Naive thymus-derived CD8-positive, alpha-beta T cell (primary cell): ENCODE measurements around the gene SMYD3. TPM values are rescaled to one million over a fixed set of nuclear protein-coding genes. Genes with fewer than 3 reads are reported as not detected.
"Not testable (repeated sequence)": the region's sequence is repeated elsewhere in the genome, so short reads cannot be mapped to it uniquely, and the experiment has no call there.

Source experiments
- ATAC-seq, 2 donors: fragments of 150-1000 bp; cut with Tn5 transposase in 1 of 2; sonication (Bioruptor Pico), chemical (Tn5 transposase) in 1 of 2; 1 replicate in 1 of 2; 2 replicates in 1 of 2; pipeline ENCODE4 v1.10.0; 2021; ENCODE audit warnings: mild to moderate bottlenecking in 2 of 2, moderate library complexity in 2 of 2
- POLR2A ChIA-PET: fragments of 350-600 bp; sonication (Branson Sonifier 250); formaldehyde crosslinking; loops from one replicate; lab custom pipeline; 2021; ENCODE audit warnings: antibody characterized with exemption; lab: Charles Lee
- DNase-seq, 10 donors: peaks; one replicate each; pipeline versions ENCODE4 v3.0.0 to v3.0.0-alpha.2; 2020 to 2022
- H3K27ac Mint-ChIP-seq, 10 donors: one replicate each; pipeline ENCODE4 v1.8.0; 2020 to 2022; ENCODE audit warnings: mild to moderate bottlenecking in 10 of 10, mixed read lengths in 10 of 10, moderate library complexity in 4 of 10, inconsistent platforms in 1 of 10
- H3K27me3 Mint-ChIP-seq, 5 donors: one replicate each; pipeline ENCODE4 v1.8.0; 2021 to 2022; ENCODE audit warnings: mixed read lengths in 5 of 5
- H3K36me3 Mint-ChIP-seq, 3 donors: one replicate each; pipeline ENCODE4 v1.8.0; 2020 to 2022; ENCODE audit warnings: mixed read lengths in 3 of 3, mild to moderate bottlenecking in 2 of 3, inconsistent platforms in 1 of 3
- H3K4me1 Mint-ChIP-seq, 4 donors: one replicate each; pipeline ENCODE4 v1.8.0; 2021 to 2022; ENCODE audit warnings: mixed read lengths in 4 of 4
- H3K4me3 Mint-ChIP-seq, 10 donors: one replicate each; pipeline ENCODE4 v1.8.0; 2020 to 2022; ENCODE audit warnings: mild to moderate bottlenecking in 10 of 10, mixed read lengths in 10 of 10, moderate library complexity in 6 of 10, inconsistent platforms in 1 of 10
- H3K9me3 Mint-ChIP-seq, 9 donors: one replicate each; pipeline ENCODE4 v1.8.0; 2020 to 2022; ENCODE audit warnings: mixed read lengths in 9 of 9, mild to moderate bottlenecking in 3 of 9, inconsistent platforms in 1 of 9, moderate library complexity in 1 of 9
- polyA plus RNA-seq, 3 donors: library from polyadenylated mRNA; unstranded; fragments of 300-500 nt; fragmentation: Illumina TruSeq; gene quantifications; one replicate each; pipeline ENCODE4 v1.2.3, GENCODE V29; 2021
- total RNA-seq, 8 experiments: library from RNA in 2 of 8; stranded (reverse) in 2 of 8; gene quantifications; one replicate each; pipeline ENCODE4 v1.2.3 and lab custom pipeline; 2021 to 2026

SMYD3 gene
- total and polyA plus RNA-seq, 5 experiments from 2014 or later, result 19.1 to 42.1 (median 36.5) TPM

DNA sequence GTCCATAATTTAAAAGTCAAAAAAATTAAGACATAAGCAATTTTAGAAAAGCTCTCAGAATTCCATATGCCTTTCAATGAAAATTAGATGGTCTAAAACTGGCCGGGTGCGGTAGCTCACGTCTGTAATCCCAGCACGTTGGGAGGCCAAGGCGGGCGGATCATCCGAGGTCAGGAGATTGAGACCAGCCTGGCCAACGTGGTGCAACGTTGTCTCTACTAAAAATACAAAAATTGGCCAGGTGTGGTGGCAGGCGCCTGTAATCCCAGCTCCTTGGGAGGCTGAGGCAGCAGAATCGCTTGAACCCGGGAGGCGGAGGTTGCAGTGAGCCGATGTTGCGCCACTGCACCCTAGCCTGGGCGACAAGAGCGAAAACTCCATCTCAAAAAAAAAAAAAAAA, 183.0 kb downstream of the SMYD3 start:
- DNase-seq, H3K27me3 Mint-ChIP-seq, H3K27ac Mint-ChIP-seq, ATAC-seq, POLR2A ChIA-PET, H3K9me3 Mint-ChIP-seq, H3K4me3 Mint-ChIP-seq, H3K4me1 Mint-ChIP-seq: not testable (repeated sequence)
- H3K36me3 Mint-ChIP-seq, result peaks cover 4 to 45% (median 44%) of the 10 kb centered on the region in 3 donors

DNA sequence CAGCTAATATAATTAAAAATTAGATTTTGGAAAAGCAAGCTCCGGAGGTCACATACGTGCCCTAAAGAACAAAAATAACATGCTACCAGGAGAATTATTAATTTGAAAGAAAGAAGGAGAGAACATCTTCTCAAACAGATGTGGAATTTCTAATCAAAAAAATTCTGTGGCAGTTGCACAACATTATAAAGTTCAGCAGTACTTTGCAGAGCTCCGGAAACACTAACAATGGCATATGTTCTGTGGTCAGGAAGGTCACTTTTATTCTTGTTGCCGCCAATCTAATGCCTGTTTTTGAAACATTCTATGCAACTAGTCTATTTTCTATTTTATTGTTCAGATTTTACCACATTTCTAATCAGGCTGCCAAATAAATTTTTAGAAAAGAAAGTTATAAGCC, 186.8 kb downstream of the SMYD3 start:
- H3K4me3 Mint-ChIP-seq, result no peak overlapping the region
- no peaks in the 10 kb centered on the region for H3K9me3 Mint-ChIP-seq
- H3K27me3 Mint-ChIP-seq, result no peaks in the 10 kb centered on the region
- peaks cover 0 to 34% (median 29%) of the 10 kb centered on the region in 3 donors for H3K36me3 Mint-ChIP-seq
- peaks cover 0 to 4% (median under 1%) of the 10 kb centered on the region in 4 donors for H3K4me1 Mint-ChIP-seq
- no peak for DNase-seq
- no peak overlapping the region for H3K27ac Mint-ChIP-seq
- POLR2A ChIA-PET, result no interaction called here
- no peak for ATAC-seq

DNA sequence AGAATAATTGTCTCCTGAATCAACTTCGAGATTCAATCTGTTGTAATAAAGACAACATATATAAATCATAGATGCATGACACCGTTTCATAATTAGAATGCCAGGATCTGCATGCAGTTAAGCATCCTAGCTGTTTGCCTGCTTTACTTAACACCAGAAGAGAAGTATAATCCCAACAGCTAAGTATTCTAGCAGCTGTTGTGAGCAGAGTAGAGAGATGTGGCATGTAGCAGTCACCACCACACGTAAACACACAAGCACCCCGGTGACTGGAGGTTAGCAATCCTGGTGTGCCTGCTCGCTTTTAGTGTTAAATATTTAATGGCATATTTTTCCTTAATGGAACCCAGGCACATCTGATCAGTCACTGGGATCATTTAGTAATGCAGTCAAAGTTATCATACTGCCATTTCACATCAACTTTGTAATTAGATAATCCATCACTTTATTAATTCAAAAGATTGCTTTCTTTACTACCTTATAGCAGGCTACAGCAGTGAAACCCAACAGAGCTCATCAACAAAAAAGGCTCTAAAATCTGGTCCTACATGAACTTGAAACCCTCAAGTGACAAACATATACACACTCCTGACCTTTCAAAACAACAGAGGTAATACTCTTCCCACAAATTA, 187.9 kb downstream of the SMYD3 start:
- peaks cover 0 to 4% (median under 1%) of the 10 kb centered on the region in 4 donors for H3K4me1 Mint-ChIP-seq
- ATAC-seq (no peak), DNase-seq (no peak)
- POLR2A ChIA-PET, result no interaction called here
- H3K27ac Mint-ChIP-seq, result peak overlapping the region in 1 of 10 donors; percentile 46
- H3K9me3 Mint-ChIP-seq, result no peaks in the 10 kb centered on the region
- H3K4me3 Mint-ChIP-seq, result no peak overlapping the region
- no peaks in the 10 kb centered on the region for H3K27me3 Mint-ChIP-seq
- peaks cover 0 to 33% (median 29%) of the 10 kb centered on the region in 3 donors for H3K36me3 Mint-ChIP-seq

DNA sequence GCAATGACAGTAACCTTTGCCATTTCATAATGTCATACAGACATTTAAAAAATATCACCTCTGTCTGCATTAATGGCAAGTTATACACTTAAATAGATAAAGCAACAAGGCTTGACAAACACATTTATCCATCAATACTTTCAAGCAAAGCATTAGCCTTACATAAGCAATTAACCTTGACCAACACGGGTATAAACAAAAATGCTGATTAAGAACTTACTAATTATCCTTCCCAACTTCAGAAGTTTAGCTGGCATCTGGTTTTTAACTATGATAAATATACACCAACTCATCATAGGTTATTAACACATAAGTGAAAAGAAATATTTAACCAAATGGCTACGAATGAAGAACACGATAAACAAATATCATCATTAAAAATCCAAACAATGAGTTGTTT, 188.5 kb downstream of the SMYD3 start:
- ATAC-seq, result no peak

DNA sequence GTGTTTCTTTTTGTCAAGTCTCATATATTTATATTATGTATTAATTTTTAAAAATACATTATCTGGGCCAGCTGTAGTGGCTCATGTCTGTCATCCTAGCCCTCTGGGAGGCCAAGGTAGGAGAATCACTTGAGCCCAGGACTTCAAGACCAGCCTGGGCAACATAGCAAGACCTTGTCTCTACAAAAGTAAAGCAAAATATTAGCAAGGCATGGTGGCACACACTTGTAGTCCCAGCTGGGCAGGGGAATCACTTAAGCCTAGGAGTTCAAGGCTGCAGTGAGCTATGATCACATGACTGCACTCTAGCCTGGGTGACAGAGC, 189.1 kb downstream of the SMYD3 start:
- H3K4me3 Mint-ChIP-seq, result no peak overlapping the region
- no peak overlapping the region for H3K27ac Mint-ChIP-seq
- no peaks in the 10 kb centered on the region for H3K27me3 Mint-ChIP-seq
- H3K36me3 Mint-ChIP-seq, result peaks cover 3 to 24% (median 20%) of the 10 kb centered on the region in 3 donors
- H3K4me1 Mint-ChIP-seq, result peaks cover 0 to 4% (median under 1%) of the 10 kb centered on the region in 4 donors
- no peak for DNase-seq
- no peak for ATAC-seq
- POLR2A ChIA-PET, result no interaction called here
- no peaks in the 10 kb centered on the region for H3K9me3 Mint-ChIP-seq

More for the DNA sequence above, 188.5 kb downstream of the SMYD3 start:
- H3K36me3 Mint-ChIP-seq, result peaks cover 0 to 28% (median 23%) of the 10 kb centered on the region in 3 donors
- POLR2A ChIA-PET, result no interaction called here
- H3K4me1 Mint-ChIP-seq, result peaks cover 0 to 4% (median under 1%) of the 10 kb centered on the region in 4 donors
- no peaks in the 10 kb centered on the region for H3K9me3 Mint-ChIP-seq
- H3K4me3 Mint-ChIP-seq, result no peak overlapping the region
- H3K27ac Mint-ChIP-seq, result no peak overlapping the region
- DNase-seq, result no peak
- no peaks in the 10 kb centered on the region for H3K27me3 Mint-ChIP-seq

DNA sequence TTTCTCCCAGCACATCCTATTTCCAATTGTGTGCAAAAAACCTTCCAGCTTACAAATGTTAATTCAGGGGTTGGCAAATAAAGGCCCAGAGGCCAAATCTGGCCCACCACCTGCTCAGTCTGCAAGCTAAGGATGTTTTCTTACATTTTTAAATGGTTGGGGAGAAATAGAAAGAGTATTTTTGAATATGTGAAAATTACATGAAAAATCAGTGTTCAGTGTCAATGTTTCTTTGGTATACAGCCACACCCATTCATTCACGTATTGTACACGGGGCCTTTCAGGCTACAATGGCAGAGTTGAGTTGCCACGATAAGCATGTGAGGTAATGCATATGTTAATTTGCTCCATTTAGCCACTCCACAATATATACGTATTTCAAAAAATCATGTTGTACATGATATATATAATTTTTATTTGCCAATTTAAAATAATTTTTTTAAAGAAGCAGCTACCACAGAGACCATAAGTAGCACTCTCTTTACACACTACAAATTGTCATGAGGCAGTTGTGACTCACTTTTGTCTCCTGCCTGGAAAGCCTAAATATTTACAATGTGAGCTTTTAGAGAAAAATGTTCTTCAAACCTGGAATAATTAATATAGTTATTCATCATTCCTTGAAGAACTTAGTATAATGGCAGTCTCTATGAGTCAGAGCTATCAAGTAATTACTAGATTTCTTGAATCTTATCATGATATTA, 189.6 kb downstream of the SMYD3 start:
- H3K27me3 Mint-ChIP-seq, result no peaks in the 10 kb centered on the region
- no peaks in the 10 kb centered on the region for H3K9me3 Mint-ChIP-seq
- POLR2A ChIA-PET, result no interaction called here
- H3K4me1 Mint-ChIP-seq, result peaks cover 0 to 4% (median under 1%) of the 10 kb centered on the region in 4 donors
- H3K27ac Mint-ChIP-seq, result no peak overlapping the region
- H3K4me3 Mint-ChIP-seq, result no peak overlapping the region
- no peak for DNase-seq
- H3K36me3 Mint-ChIP-seq, result peaks cover 5 to 19% (median 16%) of the 10 kb centered on the region in 3 donors
- no peak for ATAC-seq

DNA sequence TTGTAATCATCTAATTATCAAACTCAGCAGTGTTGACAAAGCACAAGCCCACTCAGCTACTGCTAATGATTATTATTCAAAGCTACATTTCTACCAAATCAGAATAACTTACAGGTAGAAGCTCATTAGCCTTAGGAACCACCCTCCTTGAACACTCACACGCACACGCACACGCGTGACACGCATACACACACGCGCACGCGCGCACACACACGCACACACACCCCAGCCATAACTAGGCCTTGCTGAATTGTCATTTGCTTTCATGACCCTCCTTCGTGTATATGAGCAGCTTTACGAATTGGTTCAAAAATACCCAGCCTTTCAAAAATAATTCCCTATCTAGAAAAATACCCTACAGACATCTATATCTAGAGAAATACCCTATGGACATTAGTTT, 195.6 kb downstream of the SMYD3 start:
- no peak overlapping the region for H3K4me3 Mint-ChIP-seq
- POLR2A ChIA-PET, result interaction anchor here (0.5 kb wide), 1 partner anchor 219 kb away, joined by 5 read pairs; no protein-coding TSS in a partner anchor
- no peaks in the 10 kb centered on the region for H3K27me3 Mint-ChIP-seq
- no peak for ATAC-seq
- peaks cover 0 to 2% (median 0%) of the 10 kb centered on the region in 9 donors for H3K9me3 Mint-ChIP-seq
- peaks cover 17 to 35% (median 27%) of the 10 kb centered on the region in 3 donors for H3K36me3 Mint-ChIP-seq
- no peak overlapping the region for H3K27ac Mint-ChIP-seq
- peaks cover 0 to 3% (median 0%) of the 10 kb centered on the region in 4 donors for H3K4me1 Mint-ChIP-seq
- no peak for DNase-seq

DNA sequence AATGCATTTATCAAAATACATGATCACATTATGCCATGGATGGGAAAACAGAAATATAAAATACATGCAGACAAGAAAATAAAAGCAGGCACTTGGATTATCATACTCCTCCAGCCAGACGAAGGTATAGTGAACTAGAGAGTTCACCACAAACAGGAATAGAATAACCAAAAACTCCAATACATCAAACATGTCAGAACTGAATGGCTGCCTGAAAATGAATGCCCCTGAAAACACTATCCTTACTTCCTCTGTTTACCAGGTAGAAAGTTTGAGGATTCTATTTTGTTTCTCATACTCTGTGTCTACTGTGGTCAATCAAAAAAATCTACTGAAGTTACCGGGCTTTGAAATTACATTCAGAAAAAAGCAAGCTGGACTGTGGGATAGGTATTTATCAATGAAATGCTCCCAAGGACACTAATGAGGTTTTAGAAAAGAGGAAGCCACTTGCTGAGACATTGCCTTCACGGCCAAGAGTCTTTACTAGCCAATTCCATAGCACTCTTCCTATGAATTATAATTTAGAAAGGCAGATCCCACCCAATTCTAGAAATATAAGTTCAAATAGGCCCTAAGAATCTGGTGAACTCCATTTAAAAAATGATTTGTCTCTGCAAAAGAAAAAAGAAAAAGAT, 197.7 kb downstream of the SMYD3 start:
- Mint-ChIP-seq H3K27ac (peak overlapping the region in 1 of 10 donors; percentile 17), H3K4me3 (no peak overlapping the region), H3K27me3 (no peaks in the 10 kb centered on the region), H3K4me1 (peaks cover 0 to 3% (median 0%) of the 10 kb centered on the region in 4 donors), H3K36me3 (peaks cover 15 to 32% (median 28%) of the 10 kb centered on the region in 3 donors), H3K9me3 (peaks cover 0 to 2% (median 0%) of the 10 kb centered on the region in 9 donors)
- DNase-seq, result no peak
- no peak for ATAC-seq
- POLR2A ChIA-PET, result no interaction called here

DNA sequence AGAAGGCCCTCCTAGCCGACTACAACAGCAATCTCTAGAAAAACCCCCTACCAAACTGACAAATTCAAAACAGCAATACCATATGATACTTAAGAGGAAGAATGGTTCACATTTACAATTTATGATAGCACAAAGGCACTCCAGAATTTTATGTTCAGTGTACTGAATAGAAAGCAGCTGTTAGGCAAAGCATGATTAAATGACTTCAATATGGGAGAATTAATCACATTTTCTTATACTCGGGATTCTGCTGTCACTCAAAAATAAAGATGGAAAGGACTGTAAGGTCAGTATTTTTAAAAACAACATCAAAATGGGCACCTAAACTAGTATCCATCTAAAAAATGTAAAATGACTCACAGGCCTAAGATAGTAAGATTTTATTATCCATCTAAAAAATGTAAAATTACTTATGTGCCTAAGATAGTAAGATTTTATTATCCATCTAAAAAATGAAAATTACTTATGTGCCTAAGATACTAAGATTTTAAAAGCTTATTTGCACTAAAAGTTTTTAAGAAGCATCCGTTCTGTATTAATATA, 198.5 kb downstream of the SMYD3 start:
- peaks cover 0 to 2% (median 0%) of the 10 kb centered on the region in 9 donors for H3K9me3 Mint-ChIP-seq
- ATAC-seq, result no peak
- DNase-seq, result no peak
- H3K27ac Mint-ChIP-seq, result no peak overlapping the region
- POLR2A ChIA-PET, result no interaction called here
- H3K4me3 Mint-ChIP-seq, result no peak overlapping the region
- H3K36me3 Mint-ChIP-seq, result peaks cover 15 to 32% (median 28%) of the 10 kb centered on the region in 3 donors
- no peaks in the 10 kb centered on the region for H3K27me3 Mint-ChIP-seq
- H3K4me1 Mint-ChIP-seq, result peaks cover 0 to 3% (median 0%) of the 10 kb centered on the region in 4 donors

DNA sequence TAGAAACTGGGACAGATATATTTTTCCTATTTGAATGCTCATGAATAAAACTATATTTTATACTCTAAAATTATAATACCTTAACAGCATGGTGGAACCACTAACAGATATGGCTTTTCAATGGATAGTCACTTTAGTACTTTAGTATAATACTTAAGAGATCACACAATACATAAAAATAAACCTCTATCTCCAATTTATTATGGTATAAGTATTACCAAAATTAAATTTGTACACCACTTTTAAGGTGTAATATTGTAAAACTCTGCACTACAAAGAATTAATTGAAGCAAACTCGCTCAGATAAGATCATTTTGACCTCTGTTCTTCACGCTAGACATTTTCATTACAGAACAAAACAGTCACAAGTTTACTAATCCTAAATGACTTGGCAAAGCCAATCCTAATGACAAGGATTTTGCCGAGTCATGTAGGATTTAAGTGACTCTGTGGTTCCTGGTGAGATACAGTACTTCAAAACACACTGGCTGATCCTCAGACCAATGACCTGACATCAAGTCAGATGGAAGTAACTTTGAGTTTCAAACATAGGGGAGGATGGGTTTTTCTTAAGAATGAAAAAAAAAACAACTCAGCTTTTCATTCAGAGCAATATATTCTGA, 200.6 kb downstream of the SMYD3 start:
- ATAC-seq (no peak), DNase-seq (no peak)
- POLR2A ChIA-PET, result no interaction called here
- Mint-ChIP-seq H3K36me3 (peaks cover 8 to 26% (median 13%) of the 10 kb centered on the region in 3 donors), H3K9me3 (peaks cover 0 to 2% (median 0%) of the 10 kb centered on the region in 9 donors), H3K27me3 (no peaks in the 10 kb centered on the region), H3K27ac (no peak overlapping the region), H3K4me3 (no peak overlapping the region), H3K4me1 (peaks cover 0 to 6% (median 2%) of the 10 kb centered on the region in 4 donors)

DNA sequence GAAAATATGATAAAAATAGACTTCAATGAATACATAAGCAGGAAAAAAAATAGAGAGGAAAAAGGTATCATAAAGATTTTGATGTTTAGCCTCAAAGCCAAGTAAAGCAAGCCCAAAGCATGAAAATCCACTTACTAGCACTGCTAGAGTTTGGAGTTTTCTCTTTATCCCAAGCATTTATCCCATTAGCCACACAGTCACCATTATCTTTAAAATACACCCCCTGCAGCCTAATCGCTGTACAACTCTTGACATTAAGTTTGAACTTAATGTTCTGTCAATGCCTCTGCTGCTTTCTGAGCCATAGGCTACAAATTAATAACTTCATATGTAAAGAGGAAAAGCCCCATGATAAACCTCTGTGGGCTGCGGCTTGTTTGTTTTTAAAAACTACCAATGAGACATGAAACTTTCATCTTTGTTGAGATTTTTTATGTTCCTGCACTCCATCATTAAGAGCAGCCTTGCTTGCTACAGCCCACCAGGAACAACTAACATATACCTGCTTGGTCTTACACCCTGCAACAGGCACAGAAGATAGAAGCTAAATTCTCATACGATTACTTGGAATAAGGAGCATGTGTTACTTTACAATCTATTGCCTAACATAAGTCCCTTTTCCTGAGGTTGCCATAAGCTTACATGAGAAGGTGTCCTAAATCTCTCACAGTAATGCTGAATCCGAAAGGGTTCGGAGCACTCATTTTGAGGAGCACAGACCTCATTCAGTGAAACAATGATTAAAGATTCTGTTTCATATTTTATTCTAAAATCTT, 202.4 kb downstream of the SMYD3 start:
- H3K27ac Mint-ChIP-seq, result no peak overlapping the region
- no peak for ATAC-seq

More for the DNA sequence above, 202.4 kb downstream of the SMYD3 start:
- Mint-ChIP-seq H3K9me3 (peaks cover 0 to 2% (median 0%) of the 10 kb centered on the region in 9 donors), H3K4me3 (no peak overlapping the region), H3K4me1 (peaks cover 0 to 6% (median 0%) of the 10 kb centered on the region in 4 donors), H3K27me3 (no peaks in the 10 kb centered on the region), H3K36me3 (peaks cover 9 to 26% (median 13%) of the 10 kb centered on the region in 3 donors)
- POLR2A ChIA-PET, result no interaction called here
- DNase-seq, result no peak
